Activated CD4-positive, CD25-positive, alpha-beta regulatory T cell treated with anti-CD3 and anti-CD28 coated beads, Interleukin-2, amount 50 U/mL, for 72 hours (primary cell): ENCODE results near the gene ELK4.

Source experiments
- DNase-seq: peaks from one replicate; pipeline ENCODE4 v3.0.0; 2021

Gene ELK4

GRCh38 chr1:205593967-205594366 lies 37.8 kb downstream of the ELK4 start:
- no peak for DNase-seq

GRCh38 chr1:205593532-205593931 lies 38.3 kb downstream of the ELK4 start:
- DNase-seq = no peak

- DNase-seq = no peak
These were observed 39.3 kb downstream of the ELK4 start for GRCh38 chr1:205592443-205593003.

- peak; percentile 93 for DNase-seq
These were observed 40.1 kb downstream of the ELK4 start for GRCh38 chr1:205591522-205592351.

- DNase-seq = peak; percentile 12
These were observed 40.9 kb downstream of the ELK4 start for GRCh38 chr1:205590777-205591513.

GRCh38 chr1:205590457-205590768 lies 41.4 kb downstream of the ELK4 start:
- DNase-seq = no peak

- no peak for DNase-seq
These were observed 42.0 kb downstream of the ELK4 start for GRCh38 chr1:205589618-205590456.

- DNase-seq = no peak
These were observed 42.8 kb downstream of the ELK4 start for GRCh38 chr1:205589046-205589445.

- no peak for DNase-seq
These were observed 43.2 kb downstream of the ELK4 start for GRCh38 chr1:205588636-205589035.

GRCh38 chr1:205587581-205587980 lies 44.2 kb downstream of the ELK4 start:
- DNase-seq = no peak

GRCh38 chr1:205585835-205586785 lies 45.7 kb downstream of the ELK4 start:
- no peak for DNase-seq

GRCh38 chr1:205585169-205585834 lies 46.5 kb downstream of the ELK4 start:
- DNase-seq = no peak

- no peak for DNase-seq
These were observed 47.1 kb downstream of the ELK4 start for GRCh38 chr1:205584732-205585131.

GRCh38 chr1:205583461-205584130 lies 48.2 kb downstream of the ELK4 start:
- no peak for DNase-seq

- DNase-seq = no peak
These were observed 49.1 kb downstream of the ELK4 start for GRCh38 chr1:205582471-205583291.

- no peak for DNase-seq
These were observed 49.8 kb downstream of the ELK4 start for GRCh38 chr1:205582046-205582445.

- no peak for DNase-seq
These were observed 50.4 kb downstream of the ELK4 start for GRCh38 chr1:205581321-205581980.

GRCh38 chr1:205580923-205581180 lies 51.0 kb downstream of the ELK4 start:
- DNase-seq = no peak

GRCh38 chr1:205580140-205580922 lies 51.5 kb downstream of the ELK4 start:
- peak; percentile 15 for DNase-seq
